Measurements from ENCODE around the gene ACAP3.

ACAP3 gene

DNA sequence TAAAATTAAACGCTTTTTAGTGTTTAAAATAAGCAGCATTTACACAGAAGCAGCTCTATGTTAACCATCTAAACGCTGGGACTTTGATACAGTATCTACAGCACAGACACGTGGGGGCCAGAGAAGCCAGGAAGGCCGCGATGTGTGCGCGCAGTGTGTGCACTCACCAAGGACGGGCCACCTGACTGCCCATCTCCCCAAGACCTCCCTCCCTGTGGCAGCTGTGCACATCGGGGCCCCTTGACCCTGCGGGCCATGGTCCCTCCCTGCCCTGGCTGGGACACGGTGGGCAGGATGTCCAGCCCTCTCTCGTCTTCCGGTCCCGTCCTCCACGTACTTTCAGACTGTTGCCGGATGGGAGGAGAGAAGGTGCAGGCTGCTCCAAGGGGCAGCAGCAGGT is 27.6 kb upstream of the ACAP3 start:
- Histone ChIP-seq H3K27me3 (no peaks in the 10 kb centered on the region), H3K27ac (no peak overlapping the region), H3K4me3 (ENCODE audit: low read depth in 1 of 2, low read length in 1 of 2) (no peak overlapping the region), H3K36me3 (peaks cover 23% of the 10 kb centered on the region), H3K4me1 (ENCODE audit: control insufficient read depth in 1 of 2, insufficient read depth in 1 of 2, low read depth in 1 of 2, low read length in 1 of 2) (peaks cover 0 to 4% of the 10 kb centered on the region in 2 experiments), H3K9me3 (no peaks in the 10 kb centered on the region)
- TF ChIP-seq, protein P1, sequence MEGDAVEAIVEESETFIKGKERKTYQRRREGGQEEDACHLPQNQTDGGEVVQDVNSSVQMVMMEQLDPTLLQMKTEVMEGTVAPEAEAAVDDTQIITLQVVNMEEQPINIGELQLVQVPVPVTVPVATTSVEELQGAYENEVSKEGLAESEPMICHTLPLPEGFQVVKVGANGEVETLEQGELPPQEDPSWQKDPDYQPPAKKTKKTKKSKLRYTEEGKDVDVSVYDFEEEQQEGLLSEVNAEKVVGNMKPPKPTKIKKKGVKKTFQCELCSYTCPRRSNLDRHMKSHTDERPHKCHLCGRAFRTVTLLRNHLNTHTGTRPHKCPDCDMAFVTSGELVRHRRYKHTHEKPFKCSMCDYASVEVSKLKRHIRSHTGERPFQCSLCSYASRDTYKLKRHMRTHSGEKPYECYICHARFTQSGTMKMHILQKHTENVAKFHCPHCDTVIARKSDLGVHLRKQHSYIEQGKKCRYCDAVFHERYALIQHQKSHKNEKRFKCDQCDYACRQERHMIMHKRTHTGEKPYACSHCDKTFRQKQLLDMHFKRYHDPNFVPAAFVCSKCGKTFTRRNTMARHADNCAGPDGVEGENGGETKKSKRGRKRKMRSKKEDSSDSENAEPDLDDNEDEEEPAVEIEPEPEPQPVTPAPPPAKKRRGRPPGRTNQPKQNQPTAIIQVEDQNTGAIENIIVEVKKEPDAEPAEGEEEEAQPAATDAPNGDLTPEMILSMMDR (IDR thresholded peaks at IDR 0.05) = no peak

DNA sequence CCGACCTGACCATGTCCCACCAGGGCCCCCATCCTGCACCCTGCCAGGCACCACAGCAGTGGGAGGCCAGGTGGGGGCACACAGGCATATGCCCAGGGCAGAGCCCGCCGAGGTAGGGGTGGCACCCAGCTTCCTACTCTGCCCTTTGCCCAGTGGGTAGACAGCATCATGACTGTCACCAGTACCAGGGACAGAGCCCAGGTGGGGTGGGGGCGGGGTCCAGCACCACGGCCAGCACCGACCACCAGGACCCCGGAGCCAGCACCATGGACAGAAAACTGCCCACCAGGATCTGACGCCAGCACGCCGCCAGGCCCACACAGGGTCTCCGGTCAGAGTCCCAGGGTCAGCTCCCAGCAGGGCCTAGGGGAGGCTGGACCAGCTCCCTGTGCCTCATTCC is 27.1 kb upstream of the ACAP3 start:
- TF ChIP-seq, protein P1 (IDR thresholded peaks at IDR 0.05) = no peak
- Histone ChIP-seq H3K4me3 (ENCODE audit: low read depth in 1 of 2, low read length in 1 of 2) (no peak overlapping the region), H3K27me3 (no peaks in the 10 kb centered on the region), H3K4me1 (ENCODE audit: control insufficient read depth in 1 of 2, insufficient read depth in 1 of 2, low read depth in 1 of 2, low read length in 1 of 2) (peaks cover 0 to 4% of the 10 kb centered on the region in 2 experiments), H3K36me3 (peaks cover 18% of the 10 kb centered on the region), H3K27ac (no peak overlapping the region), H3K9me3 (no peaks in the 10 kb centered on the region)

DNA sequence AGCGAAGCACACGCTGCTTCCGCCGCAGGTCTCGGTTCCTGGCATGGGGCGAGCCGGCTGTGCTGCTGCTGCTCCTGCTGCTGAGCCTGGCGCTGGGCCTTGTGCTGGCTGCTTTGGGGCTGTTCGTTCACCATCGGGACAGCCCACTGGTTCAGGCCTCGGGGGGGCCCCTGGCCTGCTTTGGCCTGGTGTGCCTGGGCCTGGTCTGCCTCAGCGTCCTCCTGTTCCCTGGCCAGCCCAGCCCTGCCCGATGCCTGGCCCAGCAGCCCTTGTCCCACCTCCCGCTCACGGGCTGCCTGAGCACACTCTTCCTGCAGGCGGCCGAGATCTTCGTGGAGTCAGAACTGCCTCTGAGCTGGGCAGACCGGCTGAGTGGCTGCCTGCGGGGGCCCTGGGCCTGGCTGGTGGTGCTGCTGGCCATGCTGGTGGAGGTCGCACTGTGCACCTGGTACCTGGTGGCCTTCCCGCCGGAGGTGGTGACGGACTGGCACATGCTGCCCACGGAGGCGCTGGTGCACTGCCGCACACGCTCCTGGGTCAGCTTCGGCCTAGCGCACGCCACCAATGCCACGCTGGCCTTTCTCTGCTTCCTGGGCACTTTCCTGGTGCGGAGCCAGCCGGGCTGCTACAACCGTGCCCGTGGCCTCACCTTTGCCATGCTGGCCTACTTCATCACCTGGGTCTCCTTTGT is 26.0 kb upstream of the ACAP3 start:
- Histone ChIP-seq H3K27ac (no peak overlapping the region), H3K4me3 (ENCODE audit: low read depth in 1 of 2, low read length in 1 of 2) (no peak overlapping the region), H3K36me3 (peaks cover 13% of the 10 kb centered on the region), H3K4me1 (ENCODE audit: control insufficient read depth in 1 of 2, insufficient read depth in 1 of 2, low read depth in 1 of 2, low read length in 1 of 2) (peaks cover 0 to 4% of the 10 kb centered on the region in 2 experiments), H3K9me3 (no peaks in the 10 kb centered on the region), H3K27me3 (no peaks in the 10 kb centered on the region)
- TF ChIP-seq, protein P1 (IDR thresholded peaks at IDR 0.05) = no peak

DNA sequence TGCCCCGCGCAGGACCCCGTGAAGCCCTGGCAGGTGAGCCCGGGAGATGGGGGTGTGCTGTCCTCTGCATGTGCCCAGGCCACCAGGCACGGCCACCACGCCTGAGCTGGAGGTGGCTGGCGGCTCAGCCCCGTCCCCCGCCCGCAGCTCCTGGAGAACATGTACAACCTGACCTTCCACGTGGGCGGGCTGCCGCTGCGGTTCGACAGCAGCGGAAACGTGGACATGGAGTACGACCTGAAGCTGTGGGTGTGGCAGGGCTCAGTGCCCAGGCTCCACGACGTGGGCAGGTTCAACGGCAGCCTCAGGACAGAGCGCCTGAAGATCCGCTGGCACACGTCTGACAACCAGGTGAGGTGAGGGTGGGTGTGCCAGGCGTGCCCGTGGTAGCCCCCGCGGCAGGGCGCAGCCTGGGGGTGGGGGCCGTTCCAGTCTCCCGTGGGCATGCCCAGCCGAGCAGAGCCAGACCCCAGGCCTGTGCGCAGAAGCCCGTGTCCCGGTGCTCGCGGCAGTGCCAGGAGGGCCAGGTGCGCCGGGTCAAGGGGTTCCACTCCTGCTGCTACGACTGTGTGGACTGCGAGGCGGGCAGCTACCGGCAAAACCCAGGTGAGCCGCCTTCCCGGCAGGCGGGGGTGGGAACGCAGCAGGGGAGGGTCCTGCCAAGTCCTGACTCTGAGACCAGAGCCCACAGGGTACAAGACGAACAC is 25.2 kb upstream of the ACAP3 start:
- TF ChIP-seq, protein P1 (IDR thresholded peaks at IDR 0.05) = no peak
- Histone ChIP-seq H3K4me1 (ENCODE audit: control insufficient read depth in 1 of 2, insufficient read depth in 1 of 2, low read depth in 1 of 2, low read length in 1 of 2) (peaks cover 0 to 4% of the 10 kb centered on the region in 2 experiments), H3K4me3 (ENCODE audit: low read depth in 1 of 2, low read length in 1 of 2) (no peak overlapping the region), H3K27ac (no peak overlapping the region), H3K9me3 (no peaks in the 10 kb centered on the region), H3K36me3 (peaks cover 15% of the 10 kb centered on the region), H3K27me3 (no peaks in the 10 kb centered on the region)

DNA sequence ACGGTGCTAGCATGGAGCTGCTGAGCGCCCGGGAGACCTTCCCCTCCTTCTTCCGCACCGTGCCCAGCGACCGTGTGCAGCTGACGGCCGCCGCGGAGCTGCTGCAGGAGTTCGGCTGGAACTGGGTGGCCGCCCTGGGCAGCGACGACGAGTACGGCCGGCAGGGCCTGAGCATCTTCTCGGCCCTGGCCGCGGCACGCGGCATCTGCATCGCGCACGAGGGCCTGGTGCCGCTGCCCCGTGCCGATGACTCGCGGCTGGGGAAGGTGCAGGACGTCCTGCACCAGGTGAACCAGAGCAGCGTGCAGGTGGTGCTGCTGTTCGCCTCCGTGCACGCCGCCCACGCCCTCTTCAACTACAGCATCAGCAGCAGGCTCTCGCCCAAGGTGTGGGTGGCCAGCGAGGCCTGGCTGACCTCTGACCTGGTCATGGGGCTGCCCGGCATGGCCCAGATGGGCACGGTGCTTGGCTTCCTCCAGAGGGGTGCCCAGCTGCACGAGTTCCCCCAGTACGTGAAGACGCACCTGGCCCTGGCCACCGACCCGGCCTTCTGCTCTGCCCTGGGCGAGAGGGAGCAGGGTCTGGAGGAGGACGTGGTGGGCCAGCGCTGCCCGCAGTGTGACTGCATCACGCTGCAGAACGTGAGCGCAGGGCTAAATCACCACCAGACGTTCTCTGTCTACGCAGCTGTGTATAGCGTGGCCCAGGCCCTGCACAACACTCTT is 24.5 kb upstream of the ACAP3 start:
- peaks cover 20% of the 10 kb centered on the region for H3K36me3 ChIP-seq
- H3K27ac ChIP-seq = no peak overlapping the region
- H3K9me3 ChIP-seq = no peaks in the 10 kb centered on the region
- TF ChIP-seq, protein P1 (IDR thresholded peaks at IDR 0.05) = no peak
- H3K27me3 ChIP-seq = no peaks in the 10 kb centered on the region
- H3K4me3 ChIP-seq (ENCODE audit: low read depth in 1 of 2, low read length in 1 of 2) = no peak overlapping the region
- peaks cover 0 to 4% of the 10 kb centered on the region in 2 experiments for H3K4me1 ChIP-seq (ENCODE audit: control insufficient read depth in 1 of 2, insufficient read depth in 1 of 2, low read depth in 1 of 2, low read length in 1 of 2)
